Activated naive CD4-positive, alpha-beta T cell treated with anti-CD3 and anti-CD28 coated beads, Interleukin-2, amount 50 U/mL, for 24 hours (primary cell): ENCODE measurements around the gene MAPK8.
"Not testable (repeated sequence)": the region's sequence is repeated elsewhere in the genome, so short reads cannot be mapped to it uniquely, and the experiment has no call there.

ENCODE experiments used
- H3K27ac Mint-ChIP-seq: one replicate; pipeline ENCODE4 v1.8.0; 2021; ENCODE audit warnings: mild to moderate bottlenecking, mixed read lengths
- H3K27me3 Mint-ChIP-seq: one replicate; pipeline ENCODE4 v1.8.0; 2021; ENCODE audit warnings: mixed read lengths
- H3K36me3 Mint-ChIP-seq: one replicate; pipeline ENCODE4 v1.8.0; 2021; ENCODE audit warnings: mixed read lengths
- H3K4me1 Mint-ChIP-seq: one replicate; pipeline ENCODE4 v1.8.0; 2021; ENCODE audit warnings: mixed read lengths
- H3K4me3 Mint-ChIP-seq: one replicate; pipeline ENCODE4 v1.8.0; 2021; ENCODE audit warnings: mild to moderate bottlenecking, mixed read lengths
- H3K9me3 Mint-ChIP-seq: one replicate; pipeline ENCODE4 v1.8.0; 2021; ENCODE audit warnings: mixed read lengths

MAPK8 gene

DNA sequence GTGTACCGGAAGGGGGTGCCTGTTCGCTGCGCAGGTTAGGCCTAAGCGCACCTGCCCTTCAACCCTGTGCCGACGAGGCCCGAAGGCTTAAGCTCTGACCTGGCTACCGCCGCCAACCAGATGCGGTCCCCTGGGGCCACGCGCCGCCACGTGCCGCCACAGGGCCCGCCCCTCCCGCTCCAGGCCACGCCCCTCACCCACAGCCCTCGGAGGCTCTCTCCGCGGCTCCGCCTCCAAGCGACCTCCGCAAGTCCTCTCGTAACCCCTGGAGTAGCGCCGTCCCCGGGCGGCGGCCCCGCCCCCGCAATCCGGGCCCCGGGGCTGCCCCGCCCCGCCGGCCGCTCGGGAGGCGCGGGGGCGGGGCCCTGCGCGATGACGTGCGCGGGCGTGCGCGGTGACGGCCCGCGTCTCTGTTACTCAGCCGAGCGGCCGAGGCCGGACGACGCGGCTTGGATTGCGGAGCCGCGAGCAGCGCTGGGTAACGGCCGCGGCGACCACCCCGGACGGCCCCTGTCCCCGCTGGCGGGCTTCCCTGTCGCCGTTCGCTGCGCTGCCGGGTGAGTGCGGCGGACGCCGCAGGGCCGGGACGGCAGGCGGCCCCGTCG is at the start of gene MAPK8:
Gene MAPK8, plus strand, starts transcription at position 413 of the 605 bp plus-strand sequence. CDS start 94,984 bp downstream, outside the sequence.
- Mint-ChIP-seq H3K27me3 (no peaks in the 10 kb centered on the region), H3K4me1 (peaks cover 32% of the 10 kb centered on the region), H3K27ac (peak within 1 kb of the TSS; percentile 88), H3K4me3 (peak within 1 kb of the TSS; percentile 85), H3K36me3 (no peaks in the 10 kb centered on the region), H3K9me3 (no peaks in the 10 kb centered on the region)

DNA sequence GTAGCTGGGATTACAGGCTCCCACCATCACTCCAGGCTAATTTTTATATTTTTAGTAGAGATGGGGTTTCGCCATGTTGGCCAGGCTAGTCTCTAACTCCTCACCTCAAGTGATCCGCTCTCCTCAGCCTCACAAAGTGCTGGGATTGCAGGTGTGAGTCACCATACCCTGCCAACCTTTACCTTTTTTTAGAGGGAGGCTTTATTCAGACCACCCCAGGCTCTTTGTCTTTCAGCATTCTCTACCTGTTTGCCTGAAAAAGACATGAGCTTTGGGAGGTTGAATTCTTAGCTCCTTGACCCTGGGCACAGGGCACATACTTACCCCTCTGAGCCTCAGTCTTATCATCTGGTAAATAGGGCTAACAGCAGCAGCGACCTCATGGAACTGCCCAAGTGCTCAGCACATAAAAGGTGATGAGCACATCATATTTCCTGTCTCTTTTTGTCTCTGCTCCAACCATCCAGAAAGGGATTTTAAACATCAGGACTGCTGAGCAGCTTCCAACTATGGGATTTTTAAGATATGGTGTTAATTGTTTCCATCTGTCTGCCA is 49.0 kb upstream of the MAPK8 start:
- H3K27ac Mint-ChIP-seq = no peak overlapping the region
- no peaks in the 10 kb centered on the region for H3K4me1 Mint-ChIP-seq
- H3K4me3 Mint-ChIP-seq = no peak overlapping the region
- H3K9me3 Mint-ChIP-seq = no peaks in the 10 kb centered on the region
- H3K27me3 Mint-ChIP-seq = peaks cover 2% of the 10 kb centered on the region
- no peaks in the 10 kb centered on the region for H3K36me3 Mint-ChIP-seq

DNA sequence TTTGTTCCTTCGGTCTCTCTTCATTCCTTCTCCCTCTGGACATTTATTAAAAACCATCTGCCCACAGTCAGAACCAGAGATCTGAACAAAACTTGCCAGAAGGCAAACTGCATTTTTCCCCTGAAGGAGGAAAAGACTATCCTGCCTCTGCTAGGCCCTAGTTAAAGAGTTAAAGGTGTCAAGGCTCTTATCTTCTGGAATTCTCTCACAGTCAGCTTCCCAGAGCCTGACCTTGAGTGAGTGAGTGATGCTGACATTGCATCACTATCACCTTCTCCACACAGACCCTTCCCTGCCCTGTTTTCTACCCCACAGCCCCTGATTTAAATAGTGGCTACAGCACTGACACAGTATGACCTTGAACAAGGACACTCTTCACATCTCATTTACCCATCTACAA is 48.4 kb upstream of the MAPK8 start:
- Mint-ChIP-seq H3K27me3 (peaks cover 2% of the 10 kb centered on the region), H3K27ac (no peak overlapping the region), H3K36me3 (no peaks in the 10 kb centered on the region), H3K4me1 (no peaks in the 10 kb centered on the region), H3K9me3 (no peaks in the 10 kb centered on the region), H3K4me3 (no peak overlapping the region)

DNA sequence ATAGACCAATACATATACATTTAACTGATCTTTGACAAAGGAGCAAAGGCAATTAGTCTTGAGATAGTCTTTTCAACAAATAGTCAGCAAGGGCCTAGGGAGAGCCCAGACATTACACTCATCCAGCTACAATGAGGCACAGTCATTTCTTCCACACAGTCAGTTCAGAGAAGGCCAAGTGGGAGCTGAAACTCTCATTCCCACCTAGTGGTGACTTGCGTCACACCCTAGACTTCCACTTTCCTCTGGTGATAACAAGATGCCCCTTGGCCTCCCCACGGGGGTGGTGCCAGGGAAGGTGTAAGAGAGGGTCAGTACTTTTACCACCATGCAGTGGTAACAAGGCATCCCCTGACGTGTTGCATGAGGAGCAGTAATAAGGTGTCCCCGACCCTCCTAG is 39.9 kb upstream of the MAPK8 start:
- peaks cover 4% of the 10 kb centered on the region for H3K27me3 Mint-ChIP-seq
- H3K36me3 Mint-ChIP-seq = no peaks in the 10 kb centered on the region
- H3K4me3 Mint-ChIP-seq = no peak overlapping the region

DNA sequence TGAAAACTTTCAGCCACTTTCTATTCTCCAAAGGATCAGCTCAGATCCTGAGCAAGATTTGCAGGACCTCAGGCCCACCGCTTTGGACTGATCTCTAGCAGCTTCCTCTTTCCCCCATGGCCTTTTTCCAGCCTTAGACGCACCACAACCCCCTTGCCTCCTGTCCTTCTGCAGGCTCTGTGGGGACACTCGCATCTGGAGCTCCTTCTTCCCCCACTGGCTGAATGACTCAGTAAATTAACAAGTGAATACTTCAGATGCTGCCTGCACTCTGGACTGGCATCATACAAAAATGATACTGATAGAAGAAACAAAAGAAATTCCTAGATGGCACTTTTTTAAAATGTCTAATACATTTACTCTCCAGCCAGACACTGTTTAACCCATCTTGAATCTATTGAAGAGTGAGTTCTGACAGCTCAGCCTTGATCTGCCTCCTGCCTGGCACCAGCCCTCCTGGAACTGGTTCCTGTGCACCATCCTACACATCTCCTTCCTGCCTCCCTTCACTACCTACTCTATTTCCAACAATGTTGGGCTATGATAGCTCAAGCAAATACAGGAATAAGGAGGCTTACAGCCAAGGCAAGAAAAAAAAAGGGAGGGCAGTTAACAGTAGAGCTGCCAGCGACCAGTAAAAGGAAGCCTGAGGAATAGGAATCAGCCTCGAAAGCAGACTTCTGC is 35.3 kb upstream of the MAPK8 start:
- Mint-ChIP-seq H3K4me3 (no peak overlapping the region), H3K36me3 (no peaks in the 10 kb centered on the region), H3K27ac (no peak overlapping the region), H3K27me3 (peaks cover 4% of the 10 kb centered on the region), H3K9me3 (no peaks in the 10 kb centered on the region), H3K4me1 (no peaks in the 10 kb centered on the region)

More for the DNA sequence above, 39.9 kb upstream of the MAPK8 start:
- Mint-ChIP-seq H3K27ac (no peak overlapping the region), H3K4me1 (no peaks in the 10 kb centered on the region), H3K9me3 (no peaks in the 10 kb centered on the region)

DNA sequence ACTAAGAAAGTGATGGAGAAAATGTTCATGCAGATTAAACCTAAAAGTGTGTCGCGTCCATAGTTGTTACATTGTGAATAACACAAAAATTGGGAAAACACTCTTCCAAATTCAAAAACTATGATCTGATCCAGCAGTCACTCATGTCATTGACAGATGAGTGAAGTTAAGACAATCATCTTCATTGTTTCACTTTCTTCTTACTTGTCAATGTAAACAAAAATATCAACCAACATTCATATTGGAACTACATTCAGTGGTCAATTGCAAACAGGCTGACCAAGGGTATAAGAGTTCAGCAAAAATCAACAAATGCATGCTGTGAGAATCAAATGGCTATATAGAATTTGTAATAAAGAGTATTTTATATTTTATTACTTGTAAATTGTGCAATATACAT is 33.8 kb upstream of the MAPK8 start:
- no peaks in the 10 kb centered on the region for H3K9me3 Mint-ChIP-seq
- no peaks in the 10 kb centered on the region for H3K36me3 Mint-ChIP-seq
- H3K4me1 Mint-ChIP-seq = no peaks in the 10 kb centered on the region
- H3K4me3 Mint-ChIP-seq = no peak overlapping the region
- H3K27ac Mint-ChIP-seq = no peak overlapping the region
- H3K27me3 Mint-ChIP-seq = peaks cover 4% of the 10 kb centered on the region

DNA sequence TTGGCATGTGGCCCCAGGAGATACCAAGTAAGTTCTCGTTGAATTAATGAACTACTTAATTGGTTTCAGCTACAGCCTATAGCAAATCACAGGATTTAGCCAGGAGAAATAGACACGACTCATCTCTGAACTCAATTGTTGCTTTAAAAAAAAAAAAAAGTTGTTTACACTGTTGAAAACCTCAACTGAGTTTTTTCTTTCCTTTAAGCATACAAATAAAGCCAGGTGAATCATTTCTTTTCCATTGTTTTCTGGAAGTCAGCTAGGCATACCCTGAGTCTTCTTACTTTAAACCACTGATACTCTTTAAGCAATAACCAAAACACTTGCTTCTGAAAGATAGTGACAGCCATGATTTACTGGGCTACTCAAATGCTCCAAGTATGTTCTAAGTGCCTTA is 32.7 kb upstream of the MAPK8 start:
- peaks cover 7% of the 10 kb centered on the region for H3K27me3 Mint-ChIP-seq
- no peak overlapping the region for H3K27ac Mint-ChIP-seq
- H3K4me1 Mint-ChIP-seq = no peaks in the 10 kb centered on the region
- H3K36me3 Mint-ChIP-seq = no peaks in the 10 kb centered on the region
- H3K9me3 Mint-ChIP-seq = no peaks in the 10 kb centered on the region
- H3K4me3 Mint-ChIP-seq = no peak overlapping the region

DNA sequence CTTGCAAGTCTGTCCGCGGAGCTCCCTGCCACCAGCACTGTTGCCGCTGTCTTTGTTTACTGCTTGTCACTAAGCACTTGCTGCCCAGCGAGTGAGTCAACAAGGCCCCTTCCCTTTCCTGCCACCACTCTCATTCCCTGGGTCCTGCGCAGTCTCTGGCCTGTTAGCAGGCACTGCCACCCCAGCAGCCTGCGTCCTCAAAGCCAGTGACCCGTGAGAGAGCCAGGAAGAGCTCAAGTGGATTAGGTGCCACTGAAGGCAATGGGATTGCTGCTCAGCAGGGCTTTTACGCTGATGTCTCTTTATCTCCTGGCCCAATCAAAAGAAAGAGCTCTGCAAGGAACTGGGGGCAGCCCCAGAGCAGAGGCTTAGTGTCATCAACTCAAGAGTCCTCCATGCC is 31.8 kb upstream of the MAPK8 start, which contains the start of gene FRMPD2:
Gene FRMPD2, minus strand, starts transcription at position 61 of the 400 bp plus-strand sequence. CDS start 129 bp downstream, outside the sequence.
- Mint-ChIP-seq H3K36me3 (no peaks in the 10 kb centered on the region), H3K4me1 (no peaks in the 10 kb centered on the region), H3K27ac (no peak within 1 kb of the TSS), H3K27me3 (peaks cover 7% of the 10 kb centered on the region), H3K4me3 (no peak within 1 kb of the TSS), H3K9me3 (no peaks in the 10 kb centered on the region)

DNA sequence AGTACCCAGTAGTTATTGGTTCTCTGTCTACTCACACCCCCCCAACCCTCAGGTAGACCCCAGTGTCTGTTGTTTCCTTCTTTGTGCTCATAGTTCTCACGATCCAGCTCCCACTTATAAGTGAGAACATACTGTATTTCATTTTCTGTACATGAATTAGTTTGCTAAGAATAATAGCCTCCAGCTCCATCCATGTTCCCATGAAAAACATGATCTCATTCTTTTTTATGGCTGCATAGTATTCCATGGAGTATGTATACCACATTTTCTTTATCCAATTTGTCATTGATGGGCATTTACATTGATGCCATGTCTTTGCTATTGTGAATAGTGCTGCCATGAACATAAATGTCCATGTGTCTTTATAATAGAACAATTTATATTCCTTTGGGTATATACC is 29.4 kb upstream of the MAPK8 start:
- Mint-ChIP-seq H3K9me3 (peaks cover 7% of the 10 kb centered on the region), H3K4me3 (no peak overlapping the region), H3K4me1 (no peaks in the 10 kb centered on the region), H3K36me3 (no peaks in the 10 kb centered on the region), H3K27me3 (peaks cover 12% of the 10 kb centered on the region), H3K27ac (no peak overlapping the region)

DNA sequence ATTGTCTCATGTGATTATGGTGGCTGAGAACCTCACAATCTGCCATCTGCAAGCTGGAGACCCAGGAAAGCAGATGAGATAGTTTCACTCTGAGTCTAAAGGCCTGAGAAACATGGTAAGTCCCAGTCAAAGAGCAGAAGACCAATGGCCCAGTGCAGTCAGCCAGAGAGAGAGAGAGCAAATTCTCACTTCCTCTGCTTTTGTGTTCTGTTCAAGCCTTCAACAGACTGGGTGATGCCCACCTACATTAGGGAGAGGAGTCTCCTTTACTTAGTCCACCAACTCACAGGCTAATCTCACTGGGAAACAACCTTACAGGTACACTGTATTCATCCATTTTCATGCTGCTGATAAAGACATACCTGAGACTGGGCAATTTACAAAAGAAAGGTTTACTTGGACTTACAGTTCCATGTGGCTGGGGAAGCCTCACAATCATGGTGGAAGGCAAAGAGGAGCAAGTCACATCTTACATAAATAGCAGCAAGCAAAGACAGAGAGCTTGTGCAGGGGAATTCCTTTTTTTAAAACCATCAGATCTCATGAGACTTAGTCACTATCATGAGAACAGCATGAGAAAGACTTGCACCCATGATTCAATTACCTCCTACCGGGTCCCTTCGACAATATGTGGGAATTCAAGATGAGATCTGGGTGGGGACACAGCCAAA is 27.3 kb upstream of the MAPK8 start:
- Mint-ChIP-seq H3K27ac (no peak overlapping the region), H3K4me1 (no peaks in the 10 kb centered on the region), H3K27me3 (peaks cover 12% of the 10 kb centered on the region), H3K4me3 (no peak overlapping the region), H3K36me3 (no peaks in the 10 kb centered on the region), H3K9me3 (peaks cover 7% of the 10 kb centered on the region)

DNA sequence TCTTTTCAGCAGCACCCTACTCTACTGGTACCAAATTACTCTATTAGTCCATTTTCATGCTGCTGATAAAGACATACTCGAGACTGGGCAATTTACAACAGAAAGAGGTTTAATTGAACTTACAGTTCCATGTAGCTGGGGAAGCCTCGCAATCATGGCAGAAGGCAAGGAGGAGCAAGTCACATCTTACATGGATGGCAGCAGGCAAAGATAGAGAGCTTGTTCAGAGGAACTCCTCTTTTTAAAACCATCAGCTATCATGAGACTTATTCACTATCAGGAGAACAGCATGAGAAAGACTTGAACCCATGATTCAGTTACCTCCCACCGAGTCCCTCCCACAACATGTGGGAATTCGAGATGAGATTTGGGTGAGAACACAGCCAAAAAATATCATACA is 24.8 kb upstream of the MAPK8 start:
- H3K36me3 Mint-ChIP-seq, H3K27ac Mint-ChIP-seq, H3K4me3 Mint-ChIP-seq, H3K4me1 Mint-ChIP-seq, H3K9me3 Mint-ChIP-seq: not testable (repeated sequence)
- H3K27me3 Mint-ChIP-seq = peaks cover 22% of the 10 kb centered on the region

DNA sequence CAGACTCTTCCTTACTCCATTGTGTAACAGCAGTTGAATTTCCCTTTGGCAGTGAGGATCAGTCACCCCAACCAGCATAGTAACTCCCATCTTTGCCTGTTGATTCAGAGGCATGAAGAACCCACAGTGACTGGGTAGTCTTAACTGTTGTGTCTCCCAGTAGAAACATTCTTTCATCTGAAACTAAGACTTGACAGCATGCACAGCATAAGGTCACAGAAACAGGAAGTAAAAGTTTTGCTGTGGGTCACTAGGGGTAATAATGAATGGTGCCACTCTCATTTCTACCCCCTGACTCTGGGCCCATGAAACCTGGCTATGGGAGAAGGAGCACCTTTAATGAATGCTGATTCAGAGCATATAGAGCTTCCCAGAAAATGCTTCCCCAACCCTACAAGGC is 23.6 kb upstream of the MAPK8 start:
- H3K9me3 Mint-ChIP-seq = peaks cover 7% of the 10 kb centered on the region
- no peak overlapping the region for H3K27ac Mint-ChIP-seq
- H3K4me1 Mint-ChIP-seq = peaks cover 3% of the 10 kb centered on the region
- no peak overlapping the region for H3K4me3 Mint-ChIP-seq
- H3K36me3 Mint-ChIP-seq = no peaks in the 10 kb centered on the region
- peaks cover 22% of the 10 kb centered on the region for H3K27me3 Mint-ChIP-seq

DNA sequence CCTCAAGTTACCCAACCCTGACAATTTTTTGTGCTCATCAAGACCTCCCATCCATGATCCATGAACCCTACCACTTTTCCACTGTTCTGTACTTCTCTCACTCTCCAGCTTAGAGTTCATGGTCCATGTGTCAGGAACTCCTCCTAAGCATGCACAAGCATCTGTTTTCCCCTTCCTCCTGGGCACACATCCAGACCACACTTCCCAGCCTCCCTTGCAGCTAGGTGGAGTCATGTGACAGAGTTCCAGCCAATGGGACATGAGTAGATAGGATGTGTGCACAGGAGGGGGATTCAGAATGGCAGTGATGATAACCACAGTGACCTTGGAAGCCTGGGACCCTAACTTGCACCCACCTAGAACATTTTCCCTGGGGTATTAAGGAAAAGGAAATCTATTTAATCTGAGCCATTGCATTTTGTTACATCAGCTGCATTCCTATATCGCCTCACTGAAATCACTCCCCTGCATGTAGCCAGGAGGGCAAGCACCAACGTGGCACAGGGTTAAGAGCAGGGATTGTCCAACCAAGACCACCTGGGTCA is 22.4 kb upstream of the MAPK8 start:
- Mint-ChIP-seq H3K27me3 (peaks cover 20% of the 10 kb centered on the region), H3K4me1 (peaks cover 3% of the 10 kb centered on the region), H3K36me3 (no peaks in the 10 kb centered on the region), H3K27ac (no peak overlapping the region), H3K9me3 (peaks cover 7% of the 10 kb centered on the region), H3K4me3 (no peak overlapping the region)

DNA sequence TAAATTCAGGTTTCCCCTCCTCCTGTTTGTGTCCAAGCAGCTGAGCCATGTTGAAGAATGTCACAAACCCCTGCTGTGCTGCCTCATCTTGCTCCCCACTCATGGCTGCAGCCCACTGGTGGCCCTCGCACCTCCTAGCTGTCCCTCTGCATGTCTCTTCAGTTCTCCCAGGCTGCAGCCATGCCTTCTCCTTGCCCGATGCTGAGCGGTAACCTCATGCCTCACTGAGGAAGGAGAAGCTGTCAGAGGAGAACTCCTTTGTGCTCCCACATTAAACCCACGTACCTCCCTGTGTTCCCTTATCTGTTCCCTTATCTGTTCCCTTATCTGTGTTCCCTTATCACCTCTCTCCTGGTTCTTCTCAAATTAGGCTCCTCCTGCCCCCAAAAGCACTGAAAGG is 21.7 kb upstream of the MAPK8 start:
- Mint-ChIP-seq H3K27ac (no peak overlapping the region), H3K36me3 (no peaks in the 10 kb centered on the region), H3K4me3 (no peak overlapping the region), H3K27me3 (peaks cover 20% of the 10 kb centered on the region), H3K9me3 (peaks cover 7% of the 10 kb centered on the region), H3K4me1 (peaks cover 7% of the 10 kb centered on the region)

DNA sequence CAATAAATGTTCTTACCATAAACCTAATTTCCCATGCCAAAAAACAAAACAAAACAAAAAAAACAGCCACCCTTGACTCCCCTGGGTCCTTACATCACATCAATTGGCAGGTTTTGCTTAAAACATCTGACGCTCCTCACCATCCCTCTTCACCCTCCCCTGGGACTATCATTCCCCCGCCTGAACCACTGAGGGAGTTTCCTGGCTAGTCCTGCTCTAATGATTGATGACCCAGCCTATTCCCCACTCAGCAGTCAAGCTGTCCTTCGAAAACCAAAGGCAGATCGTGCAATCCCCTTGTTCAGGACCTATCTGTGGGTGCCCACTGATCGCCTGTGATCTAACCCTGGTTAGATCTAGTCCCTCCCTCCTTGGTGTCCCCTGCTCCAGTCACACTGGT is 20.8 kb upstream of the MAPK8 start:
- Mint-ChIP-seq H3K9me3 (peaks cover 7% of the 10 kb centered on the region), H3K36me3 (no peaks in the 10 kb centered on the region), H3K27me3 (peaks cover 20% of the 10 kb centered on the region), H3K4me3 (no peak overlapping the region), H3K4me1 (peaks cover 9% of the 10 kb centered on the region), H3K27ac (no peak overlapping the region)

DNA sequence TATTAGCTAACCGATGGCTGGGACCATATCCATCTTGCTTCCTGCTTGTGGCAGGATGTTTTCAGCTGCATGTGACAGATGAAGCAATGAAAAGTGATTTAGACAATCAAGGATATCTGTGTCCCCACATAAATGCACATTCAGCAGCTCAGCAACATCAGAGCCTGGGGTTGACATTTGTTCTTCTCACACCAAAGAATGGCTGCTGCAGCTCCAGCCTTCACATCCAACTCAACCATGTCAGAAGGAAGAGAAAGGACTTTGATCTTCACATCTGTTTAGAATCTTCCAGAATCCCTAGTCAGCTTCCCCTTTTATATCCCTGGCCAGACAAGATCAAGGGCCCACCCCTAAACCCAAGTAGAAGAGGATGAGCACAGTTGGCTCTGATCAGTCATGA is 20.1 kb upstream of the MAPK8 start:
- no peaks in the 10 kb centered on the region for H3K36me3 Mint-ChIP-seq
- H3K4me1 Mint-ChIP-seq = peaks cover 9% of the 10 kb centered on the region
- H3K27me3 Mint-ChIP-seq = peaks cover 15% of the 10 kb centered on the region
- H3K4me3 Mint-ChIP-seq = no peak overlapping the region
- peaks cover 4% of the 10 kb centered on the region for H3K9me3 Mint-ChIP-seq
- no peak overlapping the region for H3K27ac Mint-ChIP-seq
